HG03342 (cell line): ENCODE measurements around the gene KIAA0040.
"Not testable (repeated sequence)": the region's sequence is repeated elsewhere in the genome, so short reads cannot be mapped to it uniquely, and the experiment has no call there.

Source experiments
- ATAC-seq: cut with Tn5 transposase; IDR thresholded peaks from one replicate; pipeline ENCODE4 v1.9.1; 2021; ENCODE audit warnings: mild to moderate bottlenecking, moderate library complexity; ENCODE audit not compliant: unreplicated experiment

KIAA0040 gene

DNA sequence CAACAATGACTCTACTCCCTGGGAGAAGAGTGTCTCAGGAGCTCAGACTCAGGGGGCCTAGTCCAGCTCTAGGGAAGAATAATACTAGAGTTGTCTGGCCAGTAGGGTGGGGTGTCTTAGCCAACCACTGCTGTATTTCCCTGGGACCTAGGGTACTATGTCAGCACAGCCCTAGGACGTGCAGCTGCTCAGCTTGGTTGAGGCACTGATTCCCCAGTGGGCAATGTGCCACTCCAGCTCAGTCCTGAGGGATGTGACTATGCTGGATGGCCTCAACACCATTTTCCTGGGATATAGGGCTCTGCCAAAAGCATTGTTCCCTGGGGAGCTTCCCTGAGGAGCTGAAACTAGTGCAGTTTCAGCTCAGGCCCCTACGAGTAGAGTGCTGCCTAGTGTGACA, 77.6 kb downstream of the KIAA0040 start:
- no peak for ATAC-seq

- ATAC-seq, result not testable (repeated sequence)
These were observed 84.2 kb downstream of the KIAA0040 start for GRCh38 chr1:175108331-175108820.
